ENCODE data around the gene EDC3. TPM values are rescaled to one million over a fixed set of nuclear protein-coding genes. Genes with fewer than 3 reads are reported as not detected.

The EDC3 gene
- total and polyA plus RNA-seq, 2 experiments from 2014 or later, result 13.8 to 26.5 TPM

DNA sequence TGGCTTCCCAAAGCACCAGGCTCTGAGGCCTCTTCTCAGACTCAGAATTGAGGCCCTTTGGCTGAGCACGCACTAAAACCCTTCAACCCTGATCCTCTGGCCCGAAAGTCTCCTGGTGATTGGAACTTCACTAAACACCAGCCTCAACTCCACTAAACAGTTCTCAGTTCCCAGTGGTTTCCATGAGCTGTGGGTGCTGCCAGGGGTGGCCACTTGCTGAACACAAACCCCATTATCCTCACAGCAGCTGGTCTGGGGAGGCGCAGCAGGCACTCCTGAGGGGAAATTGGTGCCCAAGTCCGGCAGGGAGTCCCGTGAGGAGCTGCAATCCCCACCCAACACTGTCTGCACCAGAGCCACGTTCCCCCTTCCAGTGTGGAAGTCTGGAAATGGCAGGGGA, 84.0 kb downstream of the EDC3 start:
- Mint-ChIP-seq H3K27ac (no peak overlapping the region), H3K4me3 (no peak overlapping the region), H3K4me1 (peaks cover 5% of the 10 kb centered on the region; the same call in 2 of the 3 replicates), H3K27me3 (ENCODE audit: insufficient read depth, low read depth, poor library complexity) (peaks cover 18% of the 10 kb centered on the region), H3K9me3 (no peaks in the 10 kb centered on the region), H3K36me3 (ENCODE audit: low read depth) (no peaks in the 10 kb centered on the region)
- Histone ChIP-seq H3K9me2 (ENCODE audit: insufficient read depth) (no peaks in the 10 kb centered on the region), H3K27ac (ENCODE audit: low read depth) (no peak overlapping the region), H3K79me2 (replicated peaks; ENCODE audit: insufficient read depth) (peaks cover 12% of the 10 kb centered on the region), H3K4me2 (no peak overlapping the region), H3K36me3 (ENCODE audit: insufficient read depth) (no peaks in the 10 kb centered on the region), H3K4me1 (ENCODE audit: insufficient read depth) (peaks cover 5% of the 10 kb centered on the region), H3F3A (replicated peaks; ENCODE audit: low read depth) (peaks cover 5% of the 10 kb centered on the region; the same call in 1 of the 2 replicates), H4K20me1 (replicated peaks; ENCODE audit: insufficient read depth) (peaks cover 7% of the 10 kb centered on the region), H3K4me3 (no peak overlapping the region), H3K27me3 (ENCODE audit: insufficient read depth) (peaks cover 13% of the 10 kb centered on the region; the same call in 1 of the 2 replicates), H2AFZ (no peak overlapping the region)
- ATAC-seq (no peak), DNase-seq (ENCODE audit: low spot score) (no peak)
- TF ChIP-seq, protein P1, sequence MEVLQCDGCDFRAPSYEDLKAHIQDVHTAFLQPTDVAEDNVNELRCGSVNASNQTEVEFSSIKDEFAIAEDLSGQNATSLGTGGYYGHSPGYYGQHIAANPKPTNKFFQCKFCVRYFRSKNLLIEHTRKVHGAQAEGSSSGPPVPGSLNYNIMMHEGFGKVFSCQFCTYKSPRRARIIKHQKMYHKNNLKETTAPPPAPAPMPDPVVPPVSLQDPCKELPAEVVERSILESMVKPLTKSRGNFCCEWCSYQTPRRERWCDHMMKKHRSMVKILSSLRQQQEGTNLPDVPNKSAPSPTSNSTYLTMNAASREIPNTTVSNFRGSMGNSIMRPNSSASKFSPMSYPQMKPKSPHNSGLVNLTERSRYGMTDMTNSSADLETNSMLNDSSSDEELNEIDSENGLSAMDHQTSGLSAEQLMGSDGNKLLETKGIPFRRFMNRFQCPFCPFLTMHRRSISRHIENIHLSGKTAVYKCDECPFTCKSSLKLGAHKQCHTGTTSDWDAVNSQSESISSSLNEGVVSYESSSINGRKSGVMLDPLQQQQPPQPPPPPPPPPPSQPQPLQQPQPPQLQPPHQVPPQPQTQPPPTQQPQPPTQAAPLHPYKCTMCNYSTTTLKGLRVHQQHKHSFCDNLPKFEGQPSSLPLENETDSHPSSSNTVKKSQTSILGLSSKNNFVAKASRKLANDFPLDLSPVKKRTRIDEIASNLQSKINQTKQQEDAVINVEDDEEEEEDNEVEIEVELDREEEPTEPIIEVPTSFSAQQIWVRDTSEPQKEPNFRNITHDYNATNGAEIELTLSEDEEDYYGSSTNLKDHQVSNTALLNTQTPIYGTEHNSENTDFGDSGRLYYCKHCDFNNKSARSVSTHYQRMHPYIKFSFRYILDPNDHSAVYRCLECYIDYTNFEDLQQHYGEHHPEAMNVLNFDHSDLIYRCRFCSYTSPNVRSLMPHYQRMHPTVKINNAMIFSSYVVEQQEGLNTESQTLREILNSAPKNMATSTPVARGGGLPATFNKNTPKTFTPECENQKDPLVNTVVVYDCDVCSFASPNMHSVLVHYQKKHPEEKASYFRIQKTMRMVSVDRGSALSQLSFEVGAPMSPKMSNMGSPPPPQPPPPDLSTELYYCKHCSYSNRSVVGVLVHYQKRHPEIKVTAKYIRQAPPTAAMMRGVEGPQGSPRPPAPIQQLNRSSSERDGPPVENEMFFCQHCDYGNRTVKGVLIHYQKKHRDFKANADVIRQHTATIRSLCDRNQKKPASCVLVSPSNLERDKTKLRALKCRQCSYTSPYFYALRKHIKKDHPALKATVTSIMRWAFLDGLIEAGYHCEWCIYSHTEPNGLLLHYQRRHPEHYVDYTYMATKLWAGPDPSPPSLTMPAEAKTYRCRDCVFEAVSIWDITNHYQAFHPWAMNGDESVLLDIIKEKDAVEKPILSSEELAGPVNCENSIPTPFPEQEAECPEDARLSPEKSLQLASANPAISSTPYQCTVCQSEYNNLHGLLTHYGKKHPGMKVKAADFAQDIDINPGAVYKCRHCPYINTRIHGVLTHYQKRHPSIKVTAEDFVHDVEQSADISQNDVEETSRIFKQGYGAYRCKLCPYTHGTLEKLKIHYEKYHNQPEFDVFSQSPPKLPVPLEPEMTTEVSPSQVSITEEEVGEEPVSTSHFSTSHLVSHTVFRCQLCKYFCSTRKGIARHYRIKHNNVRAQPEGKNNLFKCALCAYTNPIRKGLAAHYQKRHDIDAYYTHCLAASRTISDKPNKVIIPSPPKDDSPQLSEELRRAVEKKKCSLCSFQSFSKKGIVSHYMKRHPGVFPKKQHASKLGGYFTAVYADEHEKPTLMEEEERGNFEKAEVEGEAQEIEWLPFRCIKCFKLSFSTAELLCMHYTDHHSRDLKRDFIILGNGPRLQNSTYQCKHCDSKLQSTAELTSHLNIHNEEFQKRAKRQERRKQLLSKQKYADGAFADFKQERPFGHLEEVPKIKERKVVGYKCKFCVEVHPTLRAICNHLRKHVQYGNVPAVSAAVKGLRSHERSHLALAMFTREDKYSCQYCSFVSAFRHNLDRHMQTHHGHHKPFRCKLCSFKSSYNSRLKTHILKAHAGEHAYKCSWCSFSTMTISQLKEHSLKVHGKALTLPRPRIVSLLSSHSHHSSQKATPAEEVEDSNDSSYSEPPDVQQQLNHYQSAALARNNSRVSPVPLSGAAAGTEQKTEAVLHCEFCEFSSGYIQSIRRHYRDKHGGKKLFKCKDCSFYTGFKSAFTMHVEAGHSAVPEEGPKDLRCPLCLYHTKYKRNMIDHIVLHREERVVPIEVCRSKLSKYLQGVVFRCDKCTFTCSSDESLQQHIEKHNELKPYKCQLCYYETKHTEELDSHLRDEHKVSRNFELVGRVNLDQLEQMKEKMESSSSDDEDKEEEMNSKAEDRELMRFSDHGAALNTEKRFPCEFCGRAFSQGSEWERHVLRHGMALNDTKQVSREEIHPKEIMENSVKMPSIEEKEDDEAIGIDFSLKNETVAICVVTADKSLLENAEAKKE (CRISPR knock-in tag; IDR thresholded peaks at IDR 0.05), result no peak
- no peak for TF ChIP-seq EZH2 (IDR thresholded peaks at IDR 0.05; ENCODE audit: low read depth, unreplicated experiment)
- TF ChIP-seq STAT1 (IDR thresholded peaks at IDR 0.05; ENCODE audit: unreplicated experiment), result no peak
- no peak for TF ChIP-seq JUNB (IDR thresholded peaks at IDR 0.05; ENCODE audit: unreplicated experiment)
- TF ChIP-seq CREB1 (CRISPR knock-in tag; IDR thresholded peaks at IDR 0.05; ENCODE audit: low read depth), result no peak
- no peak for TF ChIP-seq ZNF114 (CRISPR knock-in tag; IDR thresholded peaks at IDR 0.05)
- no peak for TF ChIP-seq NANOG (IDR thresholded peaks at IDR 0.05; ENCODE audit: borderline replicate concordance)
- TF ChIP-seq, protein P2, sequence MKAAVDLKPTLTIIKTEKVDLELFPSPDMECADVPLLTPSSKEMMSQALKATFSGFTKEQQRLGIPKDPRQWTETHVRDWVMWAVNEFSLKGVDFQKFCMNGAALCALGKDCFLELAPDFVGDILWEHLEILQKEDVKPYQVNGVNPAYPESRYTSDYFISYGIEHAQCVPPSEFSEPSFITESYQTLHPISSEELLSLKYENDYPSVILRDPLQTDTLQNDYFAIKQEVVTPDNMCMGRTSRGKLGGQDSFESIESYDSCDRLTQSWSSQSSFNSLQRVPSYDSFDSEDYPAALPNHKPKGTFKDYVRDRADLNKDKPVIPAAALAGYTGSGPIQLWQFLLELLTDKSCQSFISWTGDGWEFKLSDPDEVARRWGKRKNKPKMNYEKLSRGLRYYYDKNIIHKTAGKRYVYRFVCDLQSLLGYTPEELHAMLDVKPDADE (IDR thresholded peaks at IDR 0.05), result no peak
- TF ChIP-seq EZH2phosphoT487 (IDR thresholded peaks at IDR 0.05; ENCODE audit: unreplicated experiment), result no peak
- TF ChIP-seq, protein P3, sequence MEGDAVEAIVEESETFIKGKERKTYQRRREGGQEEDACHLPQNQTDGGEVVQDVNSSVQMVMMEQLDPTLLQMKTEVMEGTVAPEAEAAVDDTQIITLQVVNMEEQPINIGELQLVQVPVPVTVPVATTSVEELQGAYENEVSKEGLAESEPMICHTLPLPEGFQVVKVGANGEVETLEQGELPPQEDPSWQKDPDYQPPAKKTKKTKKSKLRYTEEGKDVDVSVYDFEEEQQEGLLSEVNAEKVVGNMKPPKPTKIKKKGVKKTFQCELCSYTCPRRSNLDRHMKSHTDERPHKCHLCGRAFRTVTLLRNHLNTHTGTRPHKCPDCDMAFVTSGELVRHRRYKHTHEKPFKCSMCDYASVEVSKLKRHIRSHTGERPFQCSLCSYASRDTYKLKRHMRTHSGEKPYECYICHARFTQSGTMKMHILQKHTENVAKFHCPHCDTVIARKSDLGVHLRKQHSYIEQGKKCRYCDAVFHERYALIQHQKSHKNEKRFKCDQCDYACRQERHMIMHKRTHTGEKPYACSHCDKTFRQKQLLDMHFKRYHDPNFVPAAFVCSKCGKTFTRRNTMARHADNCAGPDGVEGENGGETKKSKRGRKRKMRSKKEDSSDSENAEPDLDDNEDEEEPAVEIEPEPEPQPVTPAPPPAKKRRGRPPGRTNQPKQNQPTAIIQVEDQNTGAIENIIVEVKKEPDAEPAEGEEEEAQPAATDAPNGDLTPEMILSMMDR (conservative IDR thresholded peaks at IDR 0.05; ENCODE audit: low read depth in 2 of 2), result no peak

Measured in GM23338 (cell line).